Erythroblast (primary cell): Measurements from ENCODE around the gene SLC25A13.

Source experiments
- GATA1 ChIP-seq: IDR thresholded peaks from 2 replicates; pipeline ENCODE4 v1.6.1; 2011; ENCODE audit warnings: low read depth, mild to moderate bottlenecking, control low read depth, low read length, moderate library complexity
- POLR2A ChIP-seq: IDR thresholded peaks from 2 replicates; pipeline ENCODE4 v1.6.1; 2011; ENCODE audit warnings: mild to moderate bottlenecking, low read length

DNA sequence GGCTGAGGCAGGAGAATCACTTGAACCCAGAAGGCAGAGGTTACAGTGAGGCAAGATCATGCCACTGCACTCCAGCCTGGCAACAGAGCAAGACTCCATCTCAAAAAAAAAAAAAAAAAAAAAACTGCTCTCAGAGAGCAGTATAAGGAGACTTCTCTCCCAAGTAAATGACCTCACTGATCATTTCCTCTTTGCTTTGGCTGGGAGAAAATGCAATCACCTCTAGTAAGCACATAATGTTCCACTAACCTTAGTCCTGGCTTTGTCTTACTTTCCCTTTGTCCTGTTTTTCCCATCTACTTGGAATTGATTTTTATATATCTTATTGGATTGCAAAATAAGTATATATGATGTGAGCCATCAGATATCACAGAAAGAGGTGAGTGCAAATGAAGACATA, 2.5 kb downstream of the SLC25A13 start:
- no peak for TF ChIP-seq POLR2A
- no peak for TF ChIP-seq GATA1
